ENCODE data around the gene USP10. TPM values are rescaled to one million over a fixed set of nuclear protein-coding genes. Genes with fewer than 3 reads are reported as not detected.

USP10 gene
- total RNA-seq, 2 experiments from 2014 or later: 99.3 to 106 TPM

- Histone ChIP-seq H3K36me3 (ENCODE audit: insufficient read depth, low read length) (peaks cover 19% of the 10 kb centered on the region), H3K4me3 (ENCODE audit: low read length) (no peak overlapping the region), H3K9me3 (ENCODE audit: control insufficient read depth in 1 of 2, insufficient read depth in 1 of 2, low read length in 2 of 2) (no peaks in the 10 kb centered on the region), H3K27ac (ENCODE audit: low read depth in 1 of 2, low read length in 2 of 2) (no peak overlapping the region), H3K27me3 (ENCODE audit: control insufficient read depth in 1 of 2, insufficient read depth in 2 of 2, low read length in 2 of 2) (no peaks in the 10 kb centered on the region), H3K4me1 (ENCODE audit: insufficient read depth, low read length) (peaks cover 57% of the 10 kb centered on the region)
- CTCF ChIA-PET: interaction anchor here (1.5 to 2.3 kb wide), 2 partner anchors 9 to 37 kb away, joined by 4 to 8 read pairs; no protein-coding TSS in a partner anchor
- H3K27ac Mint-ChIP-seq: no peak overlapping the region
- H3K4me3 Mint-ChIP-seq: no peak overlapping the region
- DNase-seq: no peak
- H3K4me1 Mint-ChIP-seq (ENCODE audit: low read depth): peaks cover 83% of the 10 kb centered on the region
- TF ChIP-seq CTCF (IDR thresholded peaks at IDR 0.05): no peak
- no peaks in the 10 kb centered on the region for H3K27me3 Mint-ChIP-seq
- H3K36me3 Mint-ChIP-seq (ENCODE audit: low read depth): peaks cover 22% of the 10 kb centered on the region
- intact Hi-C loops (cut with DNase I, micrococcal nuclease): no loop called here
- H3K9me3 Mint-ChIP-seq: no peaks in the 10 kb centered on the region
- POLR2A ChIA-PET: no interaction called here
- no peak for ATAC-seq (ENCODE audit: poor library complexity)
These were observed 9.8 kb downstream of the USP10 start for GRCh38 chr16:84709609-84710008.

GRCh38 chr16:84710686-84711085 is 10.9 kb downstream of the USP10 start:
- no peak overlapping the region for H3K27ac Mint-ChIP-seq

GRCh38 chr16:84712138-84712671 is 12.4 kb downstream of the USP10 start:
- intact Hi-C loops (cut with DNase I, micrococcal nuclease): no loop called here
- Mint-ChIP-seq H3K4me1 (ENCODE audit: low read depth) (peaks cover 94% of the 10 kb centered on the region), H3K27me3 (no peaks in the 10 kb centered on the region), H3K27ac (no peak overlapping the region), H3K36me3 (ENCODE audit: low read depth) (peaks cover 30% of the 10 kb centered on the region), H3K4me3 (no peak overlapping the region), H3K9me3 (no peaks in the 10 kb centered on the region)
- no peaks in the 10 kb centered on the region for H3K9me3 ChIP-seq (ENCODE audit: control insufficient read depth in 1 of 2, insufficient read depth in 1 of 2, low read length in 2 of 2)
- H3K27ac ChIP-seq (ENCODE audit: low read depth in 1 of 2, low read length in 2 of 2): no peak overlapping the region
- POLR2A ChIA-PET: interaction anchor here (1.1 to 1.9 kb wide), 2 partner anchors 11 to 18 kb away, joined by 3 to 4 read pairs; no protein-coding TSS in a partner anchor
- no peak for TF ChIP-seq CTCF (IDR thresholded peaks at IDR 0.05)
- peaks cover 43% of the 10 kb centered on the region for H3K4me1 ChIP-seq (ENCODE audit: insufficient read depth, low read length)
- H3K36me3 ChIP-seq (ENCODE audit: insufficient read depth, low read length): peaks cover 28% of the 10 kb centered on the region
- H3K4me3 ChIP-seq (ENCODE audit: low read length): no peak overlapping the region
- H3K27me3 ChIP-seq (ENCODE audit: control insufficient read depth in 1 of 2, insufficient read depth in 2 of 2, low read length in 2 of 2): no peaks in the 10 kb centered on the region
- CTCF ChIA-PET: interaction anchor here (0.8 to 1.8 kb wide), 2 partner anchors 14 to 26 kb away, joined by 3 to 7 read pairs; no protein-coding TSS in a partner anchor
- DNase-seq (no peak), ATAC-seq (ENCODE audit: poor library complexity) (no peak)

More at GRCh38 chr16:84710686-84711085, 10.9 kb downstream of the USP10 start:
- no peak overlapping the region for H3K4me3 ChIP-seq (ENCODE audit: low read length)
- CTCF ChIA-PET: interaction anchor here (1.5 to 2.3 kb wide), 2 partner anchors 10 to 38 kb away, joined by 4 to 8 read pairs; no protein-coding TSS in a partner anchor
- H3K9me3 Mint-ChIP-seq: no peaks in the 10 kb centered on the region
- H3K27me3 Mint-ChIP-seq: no peaks in the 10 kb centered on the region
- ATAC-seq (ENCODE audit: poor library complexity): no peak
- no peak overlapping the region for H3K27ac ChIP-seq (ENCODE audit: low read depth in 1 of 2, low read length in 2 of 2)
- H3K4me1 Mint-ChIP-seq (ENCODE audit: low read depth): peaks cover 87% of the 10 kb centered on the region
- no peak for DNase-seq
- peaks cover 51% of the 10 kb centered on the region for H3K4me1 ChIP-seq (ENCODE audit: insufficient read depth, low read length)
- TF ChIP-seq CTCF (IDR thresholded peaks at IDR 0.05): no peak
- POLR2A ChIA-PET: no interaction called here
- no peaks in the 10 kb centered on the region for H3K9me3 ChIP-seq (ENCODE audit: control insufficient read depth in 1 of 2, insufficient read depth in 1 of 2, low read length in 2 of 2)
- H3K36me3 Mint-ChIP-seq (ENCODE audit: low read depth): peaks cover 22% of the 10 kb centered on the region
- intact Hi-C loops (cut with DNase I, micrococcal nuclease): no loop called here
- peaks cover 19% of the 10 kb centered on the region for H3K36me3 ChIP-seq (ENCODE audit: insufficient read depth, low read length)
- no peak overlapping the region for H3K4me3 Mint-ChIP-seq
- H3K27me3 ChIP-seq (ENCODE audit: control insufficient read depth in 1 of 2, insufficient read depth in 2 of 2, low read length in 2 of 2): no peaks in the 10 kb centered on the region
